Large intestine (tissue), 3 donors: ENCODE results near the gene IZUMO2. TPM values are rescaled to one million over a fixed set of nuclear protein-coding genes. Genes with fewer than 3 reads are reported as not detected.

Experiments
- DNase-seq, 2 donors: peaks; one replicate each; pipeline versions ENCODE4 v3.0.0 to v3.0.0-alpha.2; 2013
- H3K27ac ChIP-seq: one replicate; pipeline ENCODE4 v1.5.1; 2013; ENCODE audit warnings: low read length
- H3K27me3 ChIP-seq: 2 replicates; pipeline ENCODE4 v1.6.1; 2013; ENCODE audit warnings: low read length; ENCODE audit not compliant: control insufficient read depth, insufficient read depth
- H3K36me3 ChIP-seq: 2 replicates; pipeline ENCODE4 v1.6.1; 2013; ENCODE audit warnings: low read length; ENCODE audit not compliant: control insufficient read depth, insufficient read depth
- H3K4me1 ChIP-seq: one replicate; pipeline ENCODE4 v1.6.1; 2013; ENCODE audit warnings: low read length; ENCODE audit not compliant: control insufficient read depth, insufficient read depth
- H3K4me3 ChIP-seq: one replicate; pipeline ENCODE4 v1.5.1; 2013; ENCODE audit warnings: low read length
- H3K9me3 ChIP-seq: one replicate; pipeline ENCODE4 v1.6.1; 2013; ENCODE audit warnings: mild to moderate bottlenecking, low read depth, low read length, moderate library complexity; ENCODE audit not compliant: control insufficient read depth
- whole genome bisulfite sequencing: methylation state at CpG from one replicate; pipeline ENCODE4 v1.1.5; 2013; ENCODE audit warnings: low lambda C conversion rate; ENCODE audit not compliant: insufficient coverage; 5-methylcytosine and 5-hydroxymethylcytosine counted together
- polyA plus RNA-seq: library from polyadenylated mRNA; unstranded; fragments of 120-200 nt; gene quantifications from one replicate; pipeline ENCODE4 v1.2.1, GENCODE V29; 2013

IZUMO2 gene
- polyA plus RNA-seq, 1 donor, result not detected

DNA sequence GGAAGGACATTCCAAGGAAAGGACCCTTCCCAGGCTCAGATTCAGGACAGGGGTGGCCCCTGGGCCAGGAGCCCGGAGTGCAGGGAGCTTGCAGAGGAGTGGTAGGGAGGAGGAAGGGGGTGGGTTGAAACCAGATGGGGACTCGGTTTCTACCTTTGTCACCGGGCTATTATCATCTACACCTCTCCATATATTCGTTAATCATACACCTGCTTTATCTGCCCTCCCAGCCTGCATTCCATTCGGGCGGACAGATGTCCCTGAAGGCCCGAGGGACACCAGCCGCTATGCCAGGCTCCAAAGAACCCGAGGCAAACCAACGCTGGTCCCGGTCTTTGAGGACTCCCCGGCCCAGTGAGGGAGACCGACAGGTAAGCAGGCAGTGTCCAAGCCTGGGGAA, 24.9 kb upstream of the IZUMO2 start:
- Histone ChIP-seq H3K27ac (peak overlapping the region; percentile 92), H3K9me3 (no peaks in the 10 kb centered on the region), H3K36me3 (peaks cover 4% of the 10 kb centered on the region), H3K27me3 (no peaks in the 10 kb centered on the region), H3K4me3 (peak overlapping the region; percentile 56), H3K4me1 (peaks cover 16% of the 10 kb centered on the region)
- WGBS, result no CpG with 5 or more reads among the region's 13 CpGs
- DNase-seq, result peak; percentile 72 to 91

DNA sequence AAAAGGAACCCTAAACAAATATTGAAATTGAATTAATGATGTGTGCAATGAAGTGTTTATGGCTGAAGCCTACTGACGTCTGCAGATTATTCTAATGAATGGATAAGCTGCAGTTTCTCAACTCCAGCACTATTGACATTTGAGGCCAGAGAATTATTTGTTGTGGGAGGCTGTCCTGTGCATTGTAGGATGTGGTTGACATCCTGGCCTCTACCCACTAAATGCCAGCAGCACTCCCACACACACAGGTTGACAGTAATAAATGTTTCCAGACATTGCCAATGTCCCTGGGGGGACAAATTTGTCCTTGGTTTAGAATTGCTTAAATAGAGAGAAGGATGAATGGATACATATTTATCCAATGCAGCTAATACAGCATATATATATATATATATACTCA, 21.1 kb upstream of the IZUMO2 start:
- H3K27ac ChIP-seq, result no peak overlapping the region
- DNase-seq, result no peak
- peaks cover 4% of the 10 kb centered on the region for H3K9me3 ChIP-seq
- H3K4me3 ChIP-seq, result no peak overlapping the region
- H3K4me1 ChIP-seq, result peaks cover 13% of the 10 kb centered on the region
- no CpG with 5 or more reads among the region's 1 CpG for WGBS
- no peaks in the 10 kb centered on the region for H3K27me3 ChIP-seq
- no peaks in the 10 kb centered on the region for H3K36me3 ChIP-seq

DNA sequence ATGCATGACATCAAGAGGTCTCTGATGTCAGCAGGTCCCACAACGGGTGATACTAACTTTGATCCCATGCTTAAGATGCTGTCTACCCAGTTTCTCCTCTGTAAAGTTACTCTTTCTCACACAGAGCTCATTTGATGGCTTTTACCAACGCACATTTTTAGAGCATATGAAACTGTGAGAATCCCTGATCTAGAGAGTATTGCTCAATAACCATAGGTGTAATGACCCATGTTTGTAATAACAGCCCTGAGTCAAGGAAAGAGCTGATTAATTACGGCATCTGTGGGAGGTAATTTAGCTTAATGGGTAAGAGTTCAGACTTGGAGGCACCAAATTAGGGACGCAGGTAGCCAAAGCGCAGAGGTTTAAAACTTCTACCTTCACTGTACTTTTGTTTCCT, 18.0 kb upstream of the IZUMO2 start:
- no peaks in the 10 kb centered on the region for H3K36me3 ChIP-seq
- 0% methylated on average over 1 of the region's 5 CpGs for WGBS
- peaks cover 4% of the 10 kb centered on the region for H3K9me3 ChIP-seq
- H3K4me3 ChIP-seq, result no peak overlapping the region
- DNase-seq, result peak; percentile 64 to 83
- peak overlapping the region; percentile 63 for H3K27ac ChIP-seq
- H3K4me1 ChIP-seq, result peaks cover 25% of the 10 kb centered on the region
- no peaks in the 10 kb centered on the region for H3K27me3 ChIP-seq

DNA sequence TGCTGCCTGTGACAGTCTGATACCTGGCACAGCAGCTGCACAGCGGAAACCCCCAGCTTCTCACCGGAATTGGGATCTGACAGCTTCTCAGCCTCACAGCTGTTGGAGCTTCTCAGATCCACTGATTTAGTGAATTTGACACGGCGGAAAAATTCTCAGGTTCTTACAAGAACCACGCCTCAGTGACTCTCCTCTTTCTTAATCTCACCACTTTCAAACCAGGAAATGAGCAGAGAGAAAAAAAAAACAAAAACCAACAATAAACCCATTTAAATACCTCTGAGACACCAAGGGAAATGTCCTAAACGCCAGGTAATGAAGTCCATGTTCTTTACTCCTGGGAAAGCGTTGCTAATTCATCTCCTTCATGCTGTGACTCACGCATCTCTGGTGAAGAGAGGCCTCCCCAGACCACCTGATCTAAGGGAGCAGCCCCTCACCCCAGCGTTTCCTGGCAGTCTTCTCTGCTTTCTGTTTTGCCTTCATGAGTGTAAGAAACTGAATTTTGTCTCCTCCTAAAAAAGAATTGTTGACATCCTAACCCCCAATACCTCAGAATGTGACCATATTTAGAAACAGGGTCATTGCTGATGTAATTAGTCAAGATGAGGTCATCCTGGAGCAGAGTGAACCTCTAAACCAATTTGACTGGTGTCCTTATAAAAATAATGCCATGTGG, 15.9 kb upstream of the IZUMO2 start:
- DNase-seq, result peak in 1 of 2 donors; percentile 72
- peaks cover 28% of the 10 kb centered on the region for H3K4me1 ChIP-seq
- no peak overlapping the region for H3K4me3 ChIP-seq
- H3K27me3 ChIP-seq, result no peaks in the 10 kb centered on the region
- H3K9me3 ChIP-seq, result peaks cover 4% of the 10 kb centered on the region
- 0% methylated on average over 1 of the region's 9 CpGs for WGBS
- no peaks in the 10 kb centered on the region for H3K36me3 ChIP-seq
- peak overlapping the region; percentile 82 for H3K27ac ChIP-seq

DNA sequence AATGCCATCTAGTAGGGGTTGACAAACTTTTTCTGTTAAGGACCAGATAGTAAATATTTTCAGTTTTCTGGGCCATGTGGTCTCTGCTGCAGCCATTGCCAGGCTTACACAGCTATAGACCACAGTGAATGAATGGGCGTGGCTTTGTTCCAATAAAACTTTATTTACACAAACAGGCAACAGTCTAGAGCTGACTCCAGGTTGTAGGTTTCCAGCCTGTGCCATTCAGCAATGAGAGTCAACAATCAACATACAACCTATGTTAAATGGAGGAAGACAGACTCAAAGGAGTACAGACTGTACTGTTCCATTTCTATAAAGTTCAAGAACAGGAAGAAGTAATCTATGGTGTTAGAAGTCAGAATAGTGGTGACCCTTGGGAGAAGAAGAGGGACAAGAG, 15.2 kb upstream of the IZUMO2 start:
- H3K9me3 ChIP-seq, result peaks cover 4% of the 10 kb centered on the region
- peak in 1 of 2 donors; percentile 55 for DNase-seq
- WGBS, result no CpG with 5 or more reads among the region's 1 CpG
- H3K27ac ChIP-seq, result peak overlapping the region; percentile 82
- H3K27me3 ChIP-seq, result no peaks in the 10 kb centered on the region
- H3K4me1 ChIP-seq, result peaks cover 32% of the 10 kb centered on the region
- no peaks in the 10 kb centered on the region for H3K36me3 ChIP-seq
- H3K4me3 ChIP-seq, result no peak overlapping the region

DNA sequence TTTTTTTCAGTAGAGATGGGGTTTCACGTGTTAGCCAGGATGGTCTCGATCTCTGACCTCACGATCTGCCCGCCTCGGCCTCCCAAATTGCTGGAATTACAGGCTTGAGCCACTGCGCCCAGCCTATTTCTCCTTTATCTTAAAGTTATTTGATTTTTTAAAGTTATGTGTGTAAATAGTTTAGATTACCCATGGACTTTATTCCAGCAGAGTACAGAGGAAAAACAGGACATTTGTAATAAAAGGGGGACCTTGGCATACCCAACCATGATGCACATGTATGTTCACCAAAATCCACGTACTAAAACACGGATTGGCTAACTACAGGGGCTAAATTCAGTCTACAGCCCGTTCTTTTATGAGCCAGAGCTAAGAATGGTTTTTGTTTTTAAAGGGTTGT, 13.7 kb upstream of the IZUMO2 start:
- no peaks in the 10 kb centered on the region for H3K27me3 ChIP-seq
- H3K27ac ChIP-seq, result peak overlapping the region; percentile 48
- peaks cover 41% of the 10 kb centered on the region for H3K4me1 ChIP-seq
- H3K36me3 ChIP-seq, result no peaks in the 10 kb centered on the region
- peaks cover 4% of the 10 kb centered on the region for H3K9me3 ChIP-seq
- DNase-seq, result peak in 1 of 2 donors; percentile 69
- H3K4me3 ChIP-seq, result no peak overlapping the region
- WGBS, result no CpG with 5 or more reads among the region's 9 CpGs

DNA sequence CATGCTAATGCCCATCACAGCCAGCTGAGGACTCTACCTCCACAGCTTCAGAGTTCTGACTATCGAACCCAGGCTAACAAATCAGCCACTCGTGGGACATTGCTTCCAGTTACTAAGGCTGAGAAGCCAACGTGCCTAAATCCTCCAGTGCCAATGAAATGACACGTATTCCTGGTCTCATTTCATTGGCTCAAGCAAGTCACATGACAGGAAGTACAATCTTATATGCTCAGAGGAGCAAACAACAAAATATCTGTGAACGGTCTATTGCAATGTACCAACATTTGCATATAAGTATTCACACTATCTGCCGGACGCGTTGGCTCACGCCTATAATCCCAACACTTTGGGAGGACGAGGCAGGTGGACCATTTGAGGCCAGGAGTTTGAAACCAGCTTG, 12.8 kb upstream of the IZUMO2 start:
- no CpG with 5 or more reads among the region's 10 CpGs for WGBS
- DNase-seq, result no peak
- Histone ChIP-seq H3K9me3 (peaks cover 4% of the 10 kb centered on the region), H3K36me3 (no peaks in the 10 kb centered on the region), H3K27ac (peak overlapping the region; percentile 48), H3K4me1 (peaks cover 35% of the 10 kb centered on the region), H3K4me3 (no peak overlapping the region), H3K27me3 (no peaks in the 10 kb centered on the region)

DNA sequence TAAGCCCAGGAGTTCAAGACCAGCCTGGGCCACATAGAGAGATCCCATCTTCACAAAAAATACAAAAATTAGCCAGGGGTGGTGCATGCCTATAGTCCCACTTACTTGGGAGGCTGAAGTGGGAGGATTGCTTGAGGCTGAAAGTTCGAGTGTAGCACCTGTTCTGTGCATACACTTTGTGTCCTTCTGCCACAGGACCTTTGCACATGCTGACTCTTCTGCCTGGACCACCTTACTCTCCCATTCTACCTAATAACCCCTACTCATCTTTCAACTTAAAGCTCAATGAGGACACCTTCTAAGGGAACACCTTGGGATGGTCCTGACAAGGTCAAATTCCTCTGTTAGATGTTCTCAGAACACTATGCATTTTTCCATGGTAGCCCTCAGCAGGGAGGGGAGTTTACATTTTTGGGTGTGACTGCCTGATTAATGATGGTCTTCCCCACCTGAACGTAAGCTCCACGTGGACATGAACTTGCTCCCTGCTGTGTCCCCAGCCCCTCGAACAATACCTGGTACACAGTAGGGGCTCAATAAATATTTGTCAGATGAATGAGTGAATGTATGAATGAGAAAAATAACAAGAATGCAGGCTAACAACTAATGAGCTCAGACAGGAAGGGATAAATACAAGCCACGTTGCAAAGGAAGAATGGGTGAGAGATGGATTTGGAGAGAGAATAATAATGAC, 11.2 kb upstream of the IZUMO2 start:
- DNase-seq, result no peak
- peaks cover 31% of the 10 kb centered on the region for H3K4me1 ChIP-seq
- WGBS, result 71% methylated on average over 1 of the region's 5 CpGs
- no peaks in the 10 kb centered on the region for H3K9me3 ChIP-seq
- no peaks in the 10 kb centered on the region for H3K36me3 ChIP-seq
- no peak overlapping the region for H3K4me3 ChIP-seq
- H3K27me3 ChIP-seq, result no peaks in the 10 kb centered on the region
- peak overlapping the region; percentile 98 for H3K27ac ChIP-seq

DNA sequence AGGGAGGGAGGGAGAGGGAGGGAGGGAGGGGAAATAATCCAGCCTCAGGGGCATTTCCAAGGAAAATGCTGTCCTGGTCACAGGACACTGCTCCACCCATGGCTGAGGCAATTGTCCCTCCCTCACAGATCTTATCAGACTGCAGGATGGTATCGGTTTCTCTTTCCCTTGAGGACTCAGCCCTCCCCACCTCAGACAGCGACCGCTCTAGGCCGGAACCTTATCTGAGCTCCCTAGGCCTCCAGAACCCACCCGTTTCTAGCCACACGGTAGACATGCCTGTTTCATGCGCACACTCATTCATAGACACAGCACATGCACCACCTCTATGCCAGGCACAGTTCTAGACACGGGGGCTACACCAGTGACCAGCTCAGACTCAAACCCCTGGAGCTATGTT, 10.0 kb upstream of the IZUMO2 start:
- DNase-seq, result peak; percentile 96 to 98
- H3K27me3 ChIP-seq, result no peaks in the 10 kb centered on the region
- H3K27ac ChIP-seq, result peak overlapping the region; percentile 98
- H3K4me1 ChIP-seq, result peaks cover 30% of the 10 kb centered on the region
- H3K4me3 ChIP-seq, result no peak overlapping the region
- H3K36me3 ChIP-seq, result no peaks in the 10 kb centered on the region
- H3K9me3 ChIP-seq, result no peaks in the 10 kb centered on the region
- WGBS, result 50% methylated on average over 1 of the region's 8 CpGs

DNA sequence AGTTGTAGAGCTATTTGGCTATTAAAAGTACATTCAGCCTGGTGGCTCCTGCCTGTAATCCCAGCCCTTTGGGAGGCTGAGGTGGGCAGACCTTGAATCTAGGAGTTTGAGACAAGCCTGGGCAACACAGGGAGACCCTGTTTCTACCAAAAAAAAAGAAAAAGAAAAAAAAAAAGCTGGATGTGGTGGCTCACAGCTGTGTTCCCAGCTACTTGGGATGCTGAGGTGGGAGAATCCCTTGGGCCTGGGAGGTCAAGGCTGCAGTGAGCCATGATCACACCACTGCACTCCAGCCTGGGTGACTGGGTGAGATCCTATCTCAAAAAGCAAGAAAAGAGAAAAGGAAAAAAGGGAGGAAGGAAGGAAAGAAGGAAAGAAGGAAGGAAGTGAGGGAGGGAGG, 9.6 kb upstream of the IZUMO2 start:
- H3K27ac ChIP-seq, result peak overlapping the region; percentile 97
- no peak for DNase-seq

DNA sequence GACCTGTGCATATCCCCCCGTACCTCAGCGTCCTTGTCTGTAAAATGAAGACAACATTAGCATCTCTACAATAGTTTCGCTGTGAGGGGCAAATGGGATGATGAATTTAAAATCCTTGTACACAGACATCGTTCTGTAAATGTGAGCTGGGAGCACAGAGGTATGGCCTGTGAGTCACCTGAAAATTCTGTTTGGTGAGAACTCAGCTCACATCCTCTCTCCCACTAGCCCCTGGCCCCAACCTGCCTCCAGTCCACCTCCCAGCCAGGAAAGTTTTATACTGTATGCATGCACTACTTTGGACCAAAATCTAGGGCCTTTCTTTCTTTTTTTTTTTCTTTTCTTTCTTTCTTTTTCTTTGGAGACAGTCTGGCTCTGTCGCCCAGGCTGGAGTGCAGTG, 8.7 kb upstream of the IZUMO2 start:
- Histone ChIP-seq H3K27ac (peak overlapping the region; percentile 97), H3K36me3 (no peaks in the 10 kb centered on the region), H3K27me3 (no peaks in the 10 kb centered on the region), H3K4me3 (no peak overlapping the region), H3K9me3 (no peaks in the 10 kb centered on the region), H3K4me1 (peaks cover 29% of the 10 kb centered on the region)
- DNase-seq, result no peak
- no CpG with 5 or more reads among the region's 5 CpGs for WGBS

More for the DNA sequence above, 9.6 kb upstream of the IZUMO2 start:
- H3K4me1 ChIP-seq, result peaks cover 30% of the 10 kb centered on the region
- H3K9me3 ChIP-seq, result no peaks in the 10 kb centered on the region
- no peaks in the 10 kb centered on the region for H3K27me3 ChIP-seq
- no peaks in the 10 kb centered on the region for H3K36me3 ChIP-seq
- H3K4me3 ChIP-seq, result no peak overlapping the region
